OCI-LY7 (cell line): ENCODE results near the gene RBM6. TPM values are rescaled to one million over a fixed set of nuclear protein-coding genes. Genes with fewer than 3 reads are reported as not detected.

Experiments used
- BruUV-seq: library from RNA; stranded (reverse); fragments of 400-500 nt; replicated peaks from 2 replicates; lab custom pipeline; 2021; lab: Mats Ljungman, UMichigan
- CTCF ChIA-PET: fragments of 300-600 bp; sonication (Branson Sonifier 250); formaldehyde crosslinking; loops from one replicate; lab custom pipeline; 2022; ENCODE audit warnings: antibody characterized with exemption; ENCODE audit not compliant: unreplicated experiment; lab: Charles Lee
- POLR2A ChIA-PET: fragments of 300-600 bp; sonication (Branson Sonifier 250); formaldehyde crosslinking; loops from one replicate; lab custom pipeline; 2022; ENCODE audit warnings: antibody characterized with exemption; lab: Charles Lee
- DNase-seq: peaks from one replicate; pipeline ENCODE4 v3.0.0-alpha.2; 2015; ENCODE audit warnings: low spot score
- H2AFZ ChIP-seq: fragments of 200-600 bp; sonication (generic), shearing (Covaris generic); 2 replicates; pipeline ENCODE4 v1.6.1; 2014; ENCODE audit warnings: mild to moderate bottlenecking, antibody characterized with exemption, low read length, moderate library complexity
- H3K27ac ChIP-seq: fragments of 200-600 bp; sonication (generic); 2 replicates; pipeline ENCODE4 v1.5.1; 2014; ENCODE audit warnings: mixed run types, low read depth, mild to moderate bottlenecking, moderate library complexity, low read length, inconsistent platforms; ENCODE audit not compliant: poor library complexity, severe bottlenecking
- H3K36me3 ChIP-seq: fragments of 200-600 bp; sonication (generic); 2 replicates; pipeline ENCODE4 v1.6.1; 2014; ENCODE audit warnings: mild to moderate bottlenecking, antibody characterized with exemption, low read length, moderate library complexity, mixed read lengths; ENCODE audit not compliant: insufficient read depth
- H3K4me1 ChIP-seq: fragments of 200-600 bp; sonication (generic); 2 replicates; pipeline ENCODE4 v1.5.1; 2014; ENCODE audit warnings: mild to moderate bottlenecking, low read length; ENCODE audit not compliant: insufficient read depth, poor library complexity, severe bottlenecking
- H3K4me2 ChIP-seq: fragments of 200-600 bp; sonication (generic); 2 replicates; pipeline ENCODE4 v1.6.1; 2014; ENCODE audit warnings: mild to moderate bottlenecking, low read length
- H3K4me3 ChIP-seq: fragments of 200-600 bp; sonication (generic); 2 replicates; pipeline ENCODE4 v1.5.1; 2014; ENCODE audit warnings: mild to moderate bottlenecking, low read depth, low read length; ENCODE audit not compliant: poor library complexity, severe bottlenecking
- H3K79me2 ChIP-seq: fragments of 200-600 bp; sonication (generic); 2 replicates; pipeline ENCODE4 v1.6.1; 2016; ENCODE audit warnings: low read depth, mild to moderate bottlenecking, low read length, moderate library complexity, mixed read lengths; ENCODE audit not compliant: insufficient read depth
- H3K9me2 ChIP-seq: fragments of 200-600 bp; sonication (generic); 2 replicates; pipeline ENCODE4 v1.6.1; 2016; ENCODE audit warnings: mild to moderate bottlenecking, low read length, mixed read lengths; ENCODE audit not compliant: insufficient read depth
- H3K9me3 ChIP-seq: fragments of 200-600 bp; sonication (generic); 2 replicates; pipeline ENCODE4 v1.6.1; 2014; ENCODE audit warnings: mild to moderate bottlenecking, mixed run types, low read length, mixed read lengths
- H4K20me1 ChIP-seq: fragments of 200-600 bp; sonication (generic); 2 replicates; pipeline ENCODE4 v1.6.1; 2014; ENCODE audit warnings: mild to moderate bottlenecking, antibody characterized with exemption, low read length, moderate library complexity, mixed read lengths; ENCODE audit not compliant: insufficient read depth
- CTCF ChIP-seq: fragments of 200-600 bp; sonication (generic); conservative IDR thresholded peaks from 2 replicates; pipeline ENCODE4 v1.5.1; 2014; ENCODE audit warnings: mild to moderate bottlenecking, antibody characterized with exemption, low read length, moderate library complexity, mixed read lengths
- EZH2phosphoT487 ChIP-seq: fragments of 200-600 bp; sonication (generic); IDR thresholded peaks from 2 replicates; pipeline ENCODE4 v1.6.1; 2018; ENCODE audit warnings: low read depth, borderline replicate concordance, mild to moderate bottlenecking, mixed run types, antibody characterized with exemption, low read length, moderate library complexity, mixed read lengths
- intact Hi-C: fragments of 100-400 bp; cut with micrococcal nuclease; formaldehyde crosslinking; loops from one replicate; pipeline ENCODE4 v1.10.0; 2022; ENCODE audit not compliant: unreplicated experiment
- total RNA-seq, 2 experiments: library from RNA; depleted of rRNA in 1 of 2; stranded (reverse); fragments of >200 nt in 1 of 2; shearing (Covaris generic) in 1 of 2; gene quantifications; 2 replicates each; pipeline ENCODE4 v1.2.3, GENCODE V29; 2014 to 2022

The RBM6 gene
- total RNA-seq, 2 experiments from 2014 or later, result 83.7 to 185 TPM

DNA sequence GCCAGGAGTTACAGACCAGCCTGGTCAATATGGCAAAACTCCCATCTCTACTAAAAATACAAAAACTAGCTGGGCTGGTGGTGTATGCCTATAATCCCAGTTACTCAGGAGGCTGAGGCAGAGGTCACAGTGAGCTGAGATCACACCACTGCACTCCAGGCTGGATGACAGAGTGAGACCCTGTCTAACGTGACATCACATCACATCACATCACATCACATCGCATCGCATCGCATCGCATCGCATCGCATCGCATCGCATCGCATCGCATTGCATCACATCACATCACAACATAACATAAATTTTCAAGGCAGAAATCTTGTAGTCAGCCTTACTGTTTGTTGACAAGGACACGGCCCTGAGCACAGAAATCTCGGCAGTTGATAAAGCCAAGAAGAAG is 44.4 kb downstream of the RBM6 start:
- ChIA-PET CTCF (no interaction called here), POLR2A (no interaction called here)
- no TSS peak for BruUV-seq

GRCh38 chr3:49992326-49992725 is 52.4 kb downstream of the RBM6 start:
- no TSS peak for BruUV-seq
- CTCF ChIA-PET, result no interaction called here
- Histone ChIP-seq H3K4me3 (no peak overlapping the region), H3K36me3 (peaks cover 92% of the 10 kb centered on the region), H4K20me1 (no peaks in the 10 kb centered on the region), H3K79me2 (peaks cover 51% of the 10 kb centered on the region; the same call in 1 of the 2 replicates), H3K4me2 (no peak overlapping the region), H3K27ac (no peak overlapping the region), H3K9me3 (no peaks in the 10 kb centered on the region), H3K4me1 (no peaks in the 10 kb centered on the region), H2AFZ (no peak overlapping the region), H3K9me2 (no peaks in the 10 kb centered on the region)
- TF ChIP-seq EZH2phosphoT487 (no peak), CTCF (no peak)
- intact Hi-C loops, result no loop called here
- no peak for DNase-seq
- POLR2A ChIA-PET, result interaction anchor here (0.6 to 1.1 kb wide), 3 partner anchors 38 to 82 kb away, joined by 4 to 5 read pairs (median 4); no protein-coding TSS in a partner anchor

More for the DNA sequence above, 44.4 kb downstream of the RBM6 start:
- H3K79me2 ChIP-seq, result peaks cover 10% of the 10 kb centered on the region; the same call in 1 of the 2 replicates
- H3K4me2 ChIP-seq, result no peak overlapping the region
- H4K20me1 ChIP-seq, result no peaks in the 10 kb centered on the region
- H3K4me3 ChIP-seq, result no peak overlapping the region
- peaks cover 76% of the 10 kb centered on the region for H3K36me3 ChIP-seq
- H3K27ac ChIP-seq, result no peak overlapping the region
- no peak for TF ChIP-seq EZH2phosphoT487
- no peak for TF ChIP-seq CTCF
- no peak overlapping the region for H2AFZ ChIP-seq
- H3K9me3 ChIP-seq, result no peaks in the 10 kb centered on the region
- H3K9me2 ChIP-seq, result no peaks in the 10 kb centered on the region
- intact Hi-C loops, result no loop called here
- no peak for DNase-seq
- H3K4me1 ChIP-seq, result no peaks in the 10 kb centered on the region

- no peak for DNase-seq
- H3K36me3 ChIP-seq, result peaks cover 93% of the 10 kb centered on the region
- ChIA-PET POLR2A (interaction anchor here (0.6 kb wide), 1 partner anchor 1065 kb away, joined by 3 read pairs; no protein-coding TSS in a partner anchor), CTCF (no interaction called here)
- H3K4me1 ChIP-seq, result no peaks in the 10 kb centered on the region
- no peak overlapping the region for H2AFZ ChIP-seq
- peaks cover 46% of the 10 kb centered on the region; the same call in 1 of the 2 replicates for H3K79me2 ChIP-seq
- BruUV-seq, result no TSS peak
- no peaks in the 10 kb centered on the region for H3K9me2 ChIP-seq
- H3K27ac ChIP-seq, result no peak overlapping the region
- intact Hi-C loops, result no loop called here
- no peak overlapping the region for H3K4me2 ChIP-seq
- no peak for TF ChIP-seq EZH2phosphoT487
- H3K4me3 ChIP-seq, result no peak overlapping the region
- no peaks in the 10 kb centered on the region for H3K9me3 ChIP-seq
- H4K20me1 ChIP-seq, result no peaks in the 10 kb centered on the region
These were observed 54.5 kb downstream of the RBM6 start for GRCh38 chr3:49994476-49994875.
